ENCODE results near the gene ZFYVE28. TPM values are rescaled to one million over a fixed set of nuclear protein-coding genes. Genes with fewer than 3 reads are reported as not detected.
A peak's percentile ranks its signal among the peaks of the same experiment; 100 is the strongest.

Gene ZFYVE28
- total RNA-seq, 4 donors from 2014 or later = 20.6 to 153 (median 63.2) TPM

GRCh38 chr4:2260344-2261109 is 157.9 kb downstream of the ZFYVE28 start:
- peak overlapping the region; percentile 76 to 99 (median 94) for H3K4me3 ChIP-seq
- peak in 2 of 3 donors; percentile 49 to 52 for DNase-seq
- TF ChIP-seq, protein P1, sequence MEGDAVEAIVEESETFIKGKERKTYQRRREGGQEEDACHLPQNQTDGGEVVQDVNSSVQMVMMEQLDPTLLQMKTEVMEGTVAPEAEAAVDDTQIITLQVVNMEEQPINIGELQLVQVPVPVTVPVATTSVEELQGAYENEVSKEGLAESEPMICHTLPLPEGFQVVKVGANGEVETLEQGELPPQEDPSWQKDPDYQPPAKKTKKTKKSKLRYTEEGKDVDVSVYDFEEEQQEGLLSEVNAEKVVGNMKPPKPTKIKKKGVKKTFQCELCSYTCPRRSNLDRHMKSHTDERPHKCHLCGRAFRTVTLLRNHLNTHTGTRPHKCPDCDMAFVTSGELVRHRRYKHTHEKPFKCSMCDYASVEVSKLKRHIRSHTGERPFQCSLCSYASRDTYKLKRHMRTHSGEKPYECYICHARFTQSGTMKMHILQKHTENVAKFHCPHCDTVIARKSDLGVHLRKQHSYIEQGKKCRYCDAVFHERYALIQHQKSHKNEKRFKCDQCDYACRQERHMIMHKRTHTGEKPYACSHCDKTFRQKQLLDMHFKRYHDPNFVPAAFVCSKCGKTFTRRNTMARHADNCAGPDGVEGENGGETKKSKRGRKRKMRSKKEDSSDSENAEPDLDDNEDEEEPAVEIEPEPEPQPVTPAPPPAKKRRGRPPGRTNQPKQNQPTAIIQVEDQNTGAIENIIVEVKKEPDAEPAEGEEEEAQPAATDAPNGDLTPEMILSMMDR (IDR thresholded peaks at IDR 0.05) = no peak
- TF ChIP-seq POLR2A (IDR thresholded peaks at IDR 0.05) = no peak
- H3K27ac ChIP-seq = peak overlapping the region; percentile 94 to 99 (median 96)
- H3K27me3 ChIP-seq = no peaks in the 10 kb centered on the region
- H3K9me3 ChIP-seq = no peaks in the 10 kb centered on the region
- peaks cover 0 to 21% (median 0%) of the 10 kb centered on the region in 3 donors for H3K36me3 ChIP-seq
- H3K4me1 ChIP-seq = peaks cover 0 to 61% (median 20%) of the 10 kb centered on the region in 4 donors

- Histone ChIP-seq H3K4me3 (peak overlapping the region in 3 of 4 donors; percentile 12 to 99 (median 98)), H3K27me3 (no peaks in the 10 kb centered on the region), H3K36me3 (peaks cover 0 to 29% (median 0%) of the 10 kb centered on the region in 3 donors), H3K4me1 (peaks cover 0 to 66% (median 20%) of the 10 kb centered on the region in 4 donors), H3K9me3 (no peaks in the 10 kb centered on the region), H3K27ac (peak overlapping the region in 2 of 4 donors; percentile 95 to 97)
- no peak for TF ChIP-seq POLR2A (IDR thresholded peaks at IDR 0.05)
- TF ChIP-seq, protein P1 (IDR thresholded peaks at IDR 0.05) = no peak
- peak in 2 of 3 donors; percentile 44 to 46 for DNase-seq
Observed at GRCh38 chr4:2259541-2260343, 158.7 kb downstream of the ZFYVE28 start.

DNA sequence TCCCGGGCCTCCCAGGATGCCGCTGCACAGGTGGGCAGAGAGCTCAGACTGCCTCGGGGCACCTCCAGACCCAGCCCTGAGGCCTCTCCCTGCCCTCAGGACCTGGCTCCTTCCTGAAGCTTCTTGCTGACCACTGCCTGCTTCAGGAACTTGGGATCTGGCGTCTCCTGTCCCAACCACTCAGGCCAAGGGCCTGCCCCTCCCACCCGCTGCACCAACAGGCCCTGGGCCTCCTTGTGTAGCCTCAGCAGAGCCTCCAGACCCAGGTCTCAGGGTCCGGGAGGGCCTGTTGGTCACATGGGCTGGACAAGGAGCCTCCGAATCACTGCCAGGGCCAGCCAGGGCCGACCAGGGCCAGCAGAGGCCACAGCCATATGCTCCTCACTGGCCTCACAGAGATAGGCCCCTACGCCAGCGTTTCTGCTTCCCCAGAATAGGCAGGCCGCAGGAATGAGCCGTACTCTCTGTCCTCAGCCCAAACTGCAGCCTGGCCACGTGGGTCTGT is 159.4 kb downstream of the ZFYVE28 start:
- Histone ChIP-seq H3K36me3 (peaks cover 0 to 35% (median 0%) of the 10 kb centered on the region in 3 donors), H3K4me3 (no peak overlapping the region), H3K4me1 (peaks cover 0 to 66% (median 20%) of the 10 kb centered on the region in 4 donors), H3K9me3 (no peaks in the 10 kb centered on the region), H3K27ac (peak overlapping the region in 2 of 4 donors; percentile 46 to 97), H3K27me3 (no peaks in the 10 kb centered on the region)
- peak in 1 of 3 donors; percentile 46 for DNase-seq
- TF ChIP-seq POLR2A (IDR thresholded peaks at IDR 0.05) = no peak
- TF ChIP-seq, protein P1 (IDR thresholded peaks at IDR 0.05) = no peak

DNA sequence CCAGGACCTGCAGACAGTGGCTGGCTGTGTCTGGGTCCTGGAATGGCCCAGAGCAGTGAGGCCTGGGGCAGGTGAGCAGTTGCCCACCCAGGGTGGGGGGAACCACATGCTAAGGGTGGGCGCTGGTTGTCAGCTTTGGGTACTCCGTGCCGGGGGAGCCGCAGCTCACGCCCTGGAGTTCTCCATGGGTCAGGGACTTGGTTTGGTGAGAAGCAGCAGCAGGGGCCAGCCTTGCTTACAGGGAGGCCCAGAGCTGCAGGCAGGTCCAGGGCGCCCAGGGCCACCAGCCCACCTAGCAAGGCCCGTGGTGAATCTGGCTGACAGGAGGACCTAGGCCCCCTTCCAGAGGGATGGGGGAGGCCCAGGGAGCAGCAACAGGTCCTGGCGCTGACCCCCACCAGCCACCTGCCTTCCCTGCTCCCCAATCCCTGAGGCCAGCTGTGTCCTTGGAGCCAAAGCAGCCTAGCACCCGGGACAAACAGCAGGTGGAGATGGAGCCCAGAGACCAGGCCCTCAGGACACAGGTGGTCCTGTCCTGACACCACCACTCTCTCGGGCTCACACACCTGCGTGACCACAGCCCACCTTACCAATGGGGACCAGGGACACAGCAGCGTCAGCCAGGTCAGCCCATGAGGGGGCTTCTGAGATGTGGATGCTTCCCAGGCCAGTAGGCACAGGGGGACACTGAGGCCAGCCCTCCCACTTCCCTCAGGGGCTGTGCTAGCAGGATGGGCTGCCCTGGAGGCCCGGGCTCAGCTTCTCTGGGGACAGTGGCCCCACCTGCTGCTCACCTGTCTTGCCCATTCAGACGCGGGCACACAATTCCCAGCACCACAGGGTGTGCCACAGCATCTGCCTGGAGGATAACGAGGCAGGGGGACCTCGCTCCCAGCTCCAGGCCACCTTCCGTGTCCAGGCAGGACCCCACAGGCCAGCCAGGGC is 160.1 kb downstream of the ZFYVE28 start:
- H3K27ac ChIP-seq = peak overlapping the region in 3 of 4 donors; percentile 46 to 73 (median 61)

More for the DNA sequence above, 160.1 kb downstream of the ZFYVE28 start:
- no peaks in the 10 kb centered on the region for H3K27me3 ChIP-seq
- DNase-seq = peak in 2 of 3 donors; percentile 8 to 43
- no peak overlapping the region for H3K4me3 ChIP-seq
- H3K9me3 ChIP-seq = no peaks in the 10 kb centered on the region
- H3K4me1 ChIP-seq = peaks cover 0 to 65% (median 20%) of the 10 kb centered on the region in 4 donors
- peaks cover 0 to 43% (median 0%) of the 10 kb centered on the region in 3 donors for H3K36me3 ChIP-seq
- TF ChIP-seq, protein P1 (IDR thresholded peaks at IDR 0.05) = no peak
- no peak for TF ChIP-seq POLR2A (IDR thresholded peaks at IDR 0.05)

Data from Peyer's patch (tissue), 4 donors.